SK-N-SH (cell line): ENCODE data around the gene USP34. TPM values are rescaled to one million over a fixed set of nuclear protein-coding genes. Genes with fewer than 3 reads are reported as not detected.

Experiments used
- CTCF ChIA-PET: fragments of 300-600, 350-600 bp; formaldehyde crosslinking; extraction: SDS; loops from one replicate; lab custom pipeline; 2021; lab: Yijun Ruan, JAX
- POLR2A ChIA-PET: fragments of 350-600 bp; sonication (Branson Sonifier 250); formaldehyde crosslinking; extraction: SDS; loops from one replicate; lab custom pipeline; 2020; ENCODE audit warnings: antibody characterized with exemption, inconsistent platforms; lab: Yijun Ruan, JAX
- DNase-seq: peaks from one replicate; pipeline ENCODE4 v3.0.0; 2012
- H2AFZ ChIP-seq: fragments of 200-600 bp; sonication (generic); 2 replicates; pipeline ENCODE4 v1.8.1; 2016; ENCODE audit warnings: antibody characterized with exemption, mild to moderate bottlenecking, low read depth
- H3F3A ChIP-seq: fragments of 200-600 bp; sonication (generic); replicated peaks from 2 replicates; pipeline ENCODE3; 2016; ENCODE audit warnings: antibody characterized with exemption, mild to moderate bottlenecking; ENCODE audit not compliant: insufficient read depth
- H3K27ac ChIP-seq, 2 experiments: fragments of 200-500 bp in 1 of 2; fragments of 200-600 bp in 1 of 2; sonication (Bioruptor generic) in 1 of 2; sonication (generic), shearing (Covaris generic) in 1 of 2; 2 replicates each; pipeline versions ENCODE4 v1.5.1 to v1.6.1; 2014 to 2016; ENCODE audit warnings: low read depth in 2 of 2, inconsistent platforms in 1 of 2, low read length in 1 of 2, mild to moderate bottlenecking in 1 of 2, mixed read lengths in 1 of 2
- H3K27me3 ChIP-seq: fragments of 200-600 bp; sonication (generic), shearing (Covaris generic); 2 replicates; pipeline ENCODE4 v1.6.1; 2016; ENCODE audit warnings: mixed run types; ENCODE audit not compliant: insufficient read depth
- H3K36me3 ChIP-seq, 2 experiments: fragments of 200-500 bp in 1 of 2; fragments of 200-600 bp in 1 of 2; sonication (Bioruptor generic) in 1 of 2; sonication (generic) in 1 of 2; replicated peaks in 1 of 2; 2 replicates each; pipeline versions ENCODE3 to v1.5.1; 2014 to 2016; ENCODE audit warnings: low read length in 1 of 2, mild to moderate bottlenecking in 1 of 2; ENCODE audit not compliant: insufficient read depth in 2 of 2, control insufficient read depth in 1 of 2
- H3K4me1 ChIP-seq, 2 experiments: fragments of 200-500 bp in 1 of 2; fragments of 200-600 bp in 1 of 2; sonication (Bioruptor generic) in 1 of 2; sonication (generic), shearing (Covaris generic) in 1 of 2; 2 replicates each; pipeline versions ENCODE4 v1.5.1 to v1.6.1; 2014 to 2016; ENCODE audit warnings: low read depth in 1 of 2, low read length in 1 of 2, mixed run types in 1 of 2; ENCODE audit not compliant: insufficient read depth in 2 of 2, control insufficient read depth in 1 of 2
- H3K4me2 ChIP-seq: fragments of 200-600 bp; sonication (generic), shearing (Covaris generic); 2 replicates; pipeline ENCODE4 v1.6.1; 2017; ENCODE audit warnings: mixed run types
- H3K4me3 ChIP-seq, 2 experiments: fragments of 200-500 bp in 1 of 2; fragments of 200-600 bp in 1 of 2; sonication (Bioruptor generic) in 1 of 2; sonication (generic), shearing (Covaris generic) in 1 of 2; 2 replicates each; pipeline versions ENCODE4 v1.5.1 to v1.8.1; 2014 to 2016; ENCODE audit warnings: low read depth in 2 of 2, inconsistent platforms in 1 of 2, low read length in 1 of 2, mild to moderate bottlenecking in 1 of 2, mixed read lengths in 1 of 2, moderate library complexity in 1 of 2
- H3K79me2 ChIP-seq: fragments of 200-600 bp; sonication (generic); 2 replicates; pipeline ENCODE4 v1.8.1; 2017; ENCODE audit warnings: mild to moderate bottlenecking; ENCODE audit not compliant: insufficient read depth
- H3K9ac ChIP-seq: fragments of 200-600 bp; sonication (generic); 2 replicates; pipeline ENCODE4 v1.6.1; 2017; ENCODE audit warnings: mixed run types
- H3K9me2 ChIP-seq: fragments of 200-600 bp; sonication (generic); 2 replicates; pipeline ENCODE4 v1.6.1; 2017; ENCODE audit warnings: mixed run types
- H3K9me3 ChIP-seq: fragments of 200-600 bp; sonication (generic); 2 replicates; pipeline ENCODE4 v1.6.1; 2017; ENCODE audit warnings: mixed run types, mild to moderate bottlenecking, moderate library complexity
- H4K20me1 ChIP-seq: fragments of 200-600 bp; sonication (generic); 2 replicates; pipeline ENCODE4 v1.6.1; 2017; ENCODE audit warnings: mild to moderate bottlenecking, mixed run types; ENCODE audit not compliant: insufficient read depth
- CHD2 ChIP-seq: fragments of 150-350 bp; IDR thresholded peaks from 2 replicates; pipeline ENCODE4 v1.6.1; 2018; ENCODE audit warnings: low read length; ENCODE audit not compliant: partially characterized antibody
- CTCF ChIP-seq: fragments of 200-600 bp; sonication (generic); IDR thresholded peaks from 2 replicates; pipeline ENCODE4 v1.6.1; 2017; ENCODE audit warnings: antibody characterized with exemption, mild to moderate bottlenecking, moderate library complexity
- ELF1 ChIP-seq: IDR thresholded peaks from 2 replicates; pipeline ENCODE4 v1.4.0; 2012
- FOXJ3 ChIP-seq: sonication (generic); formaldehyde crosslinking; IDR thresholded peaks from 2 replicates; pipeline ENCODE4 v1.5.1; 2020; ENCODE audit warnings: mild to moderate bottlenecking, missing genetic modification reagents
- FOXM1 ChIP-seq: IDR thresholded peaks from 2 replicates; pipeline ENCODE4 v1.4.0; 2012; ENCODE audit warnings: low read depth, mild to moderate bottlenecking
- IRF3 ChIP-seq: fragments of 150-350 bp; IDR thresholded peaks from 2 replicates; pipeline ENCODE4 v1.6.1; 2016; ENCODE audit warnings: mild to moderate bottlenecking, low read depth, low read length
- JUND ChIP-seq: IDR thresholded peaks from 2 replicates; pipeline ENCODE4 v1.4.0; 2012
- MAX ChIP-seq: IDR thresholded peaks from 2 replicates; pipeline ENCODE4 v1.4.0; 2012; ENCODE audit warnings: low read depth
- MEF2A ChIP-seq: IDR thresholded peaks from 2 replicates; pipeline ENCODE4 v1.4.0; 2012; ENCODE audit warnings: low read depth, borderline replicate concordance
- MXI1 ChIP-seq: IDR thresholded peaks from 2 replicates; pipeline ENCODE4 v1.6.1; 2012; ENCODE audit warnings: mild to moderate bottlenecking, low read depth, low read length, improper control_type of control experiment
- NFIC ChIP-seq: IDR thresholded peaks from 2 replicates; pipeline ENCODE4 v1.4.0; 2012; ENCODE audit warnings: borderline replicate concordance
- POLR2AphosphoS5 ChIP-seq: IDR thresholded peaks from 2 replicates; pipeline ENCODE4 v1.6.1; 2012; ENCODE audit warnings: low read depth, low read length
- RFX5 ChIP-seq: IDR thresholded peaks from 2 replicates; pipeline ENCODE4 v1.6.1; 2012; ENCODE audit warnings: mild to moderate bottlenecking, improper control_type of control experiment, low read length
- SIN3A ChIP-seq: IDR thresholded peaks from 2 replicates; pipeline ENCODE4 v1.6.1; 2012; ENCODE audit warnings: low read depth, mild to moderate bottlenecking, low read length, moderate library complexity, borderline replicate concordance
- TAF1 ChIP-seq: IDR thresholded peaks from 2 replicates; pipeline ENCODE4 v1.6.1; 2012; ENCODE audit warnings: low read depth, mild to moderate bottlenecking, low read length, moderate library complexity, borderline replicate concordance
- USF2 ChIP-seq: fragments of 150-350 bp; IDR thresholded peaks from 2 replicates; pipeline ENCODE4 v1.6.1; 2017; ENCODE audit warnings: antibody characterized with exemption, low read length, low read depth, borderline replicate concordance
- ZBTB33 ChIP-seq: IDR thresholded peaks from 2 replicates; pipeline ENCODE4 v1.4.0; 2012; ENCODE audit warnings: low read depth, borderline replicate concordance
- WGBS: methylation state at CpG from one replicate; pipeline ENCODE4 v1.1.6; 2017; ENCODE audit warnings: low lambda C conversion rate; 5-methylcytosine and 5-hydroxymethylcytosine counted together
- polyA plus RNA-seq, 3 experiments: library from polyadenylated mRNA; depleted of rRNA; stranded (reverse); fragments of >200 nt; gene quantifications; 2 replicates each; pipeline ENCODE4 v1.2.3, GENCODE V29; 2012

USP34 gene
- polyA plus RNA-seq, 1 of the 3 experiments (the other 2 are of a cell fraction), result 31.4 TPM

GRCh38 chr2:61180686-61181085, 290.2 kb downstream of the USP34 start:
- H3K27me3 ChIP-seq, result no peaks in the 10 kb centered on the region
- 0 out of 2 replicates have a peak overlapping the region, but pooled peaks have one; percentile 6 for H3K9ac ChIP-seq
- H3K27ac ChIP-seq, result peak overlapping the region; percentile 53 to 83; a peak in 3 of 4 replicates
- TF ChIP-seq MEF2A (no peak), TAF1 (no peak), ZBTB33 (no peak), MXI1 (no peak), JUND (no peak), NFIC (no peak), POLR2AphosphoS5 (no peak), CHD2 (no peak), FOXJ3 (no peak), CTCF (no peak), FOXM1 (no peak), RFX5 (no peak), SIN3A (no peak), ELF1 (no peak), IRF3 (no peak), MAX (no peak), USF2 (no peak)
- TF ChIP-seq, all 33 proteins: peak for 0
- WGBS, result 100% methylated on average over 6 of the region's 6 CpGs
- Histone ChIP-seq H4K20me1 (no peaks in the 10 kb centered on the region), H3K79me2 (peaks cover 54% of the 10 kb centered on the region; the same call in 1 of the 2 replicates), H3K36me3 (peaks cover 44% of the 10 kb centered on the region in 2 experiments), H3K4me1 (peaks cover 41 to 47% of the 10 kb centered on the region in 2 experiments), H3K9me2 (no peaks in the 10 kb centered on the region), H3K9me3 (no peaks in the 10 kb centered on the region), H3F3A (peaks cover 16% of the 10 kb centered on the region), H3K4me3 (no peak overlapping the region), H2AFZ (no peak overlapping the region), H3K4me2 (peak overlapping the region; percentile 95)
- ChIA-PET CTCF (no interaction called here), POLR2A (no interaction called here)
- DNase-seq, result no peak
